Right lobe of liver (tissue), 4 donors: ENCODE data around the gene CUX1.

Source experiments
- CTCF ChIP-seq, 4 donors: fragments of 200-600 bp in 3 of 4; fragments of 450-650 bp in 1 of 4; IDR thresholded peaks; one replicate each; pipeline versions ENCODE4 v1.5.1 to v1.8.0; 2016 to 2022; ENCODE audit warnings: antibody characterized with exemption in 4 of 4, mild to moderate bottlenecking in 2 of 4
- POLR2A ChIP-seq: fragments of 450-650 bp; IDR thresholded peaks from one replicate; pipeline ENCODE4 v1.6.1; 2017; ENCODE audit warnings: antibody characterized with exemption, mild to moderate bottlenecking
- donor health status: DM: no; HTN: no; CAD: no.
- donor health status: DM: no; HTN: no; CAD: no.
- donor health status: DM: no; HTN: yes; CAD: no.

GRCh38 chr7:102047167-102047566, 229.7 kb downstream of the CUX1 start:
- TF ChIP-seq CTCF (IDR thresholded peaks at IDR 0.05) (no peak), POLR2A (no peak)
